Rectal smooth muscle tissue (tissue), 1 donor: Measurements from ENCODE around the gene WDR33.

Experiments used
- H3K27ac ChIP-seq: one replicate; pipeline ENCODE4 v1.7.0; 2013; ENCODE audit warnings: low read depth, low read length, inconsistent platforms
- H3K27me3 ChIP-seq: one replicate; pipeline ENCODE4 v1.7.0; 2013; ENCODE audit warnings: low read length; ENCODE audit not compliant: control insufficient read depth, insufficient read depth
- H3K36me3 ChIP-seq: one replicate; pipeline ENCODE4 v1.7.0; 2013; ENCODE audit warnings: low read length; ENCODE audit not compliant: control insufficient read depth, insufficient read depth
- H3K4me1 ChIP-seq: one replicate; pipeline ENCODE4 v1.7.0; 2013; ENCODE audit warnings: low read length; ENCODE audit not compliant: control insufficient read depth, insufficient read depth
- H3K4me3 ChIP-seq: one replicate; pipeline ENCODE4 v1.7.0; 2013; ENCODE audit warnings: low read length
- H3K9ac ChIP-seq: one replicate; pipeline ENCODE4 v1.7.0; 2013; ENCODE audit warnings: low read length

The WDR33 gene

DNA sequence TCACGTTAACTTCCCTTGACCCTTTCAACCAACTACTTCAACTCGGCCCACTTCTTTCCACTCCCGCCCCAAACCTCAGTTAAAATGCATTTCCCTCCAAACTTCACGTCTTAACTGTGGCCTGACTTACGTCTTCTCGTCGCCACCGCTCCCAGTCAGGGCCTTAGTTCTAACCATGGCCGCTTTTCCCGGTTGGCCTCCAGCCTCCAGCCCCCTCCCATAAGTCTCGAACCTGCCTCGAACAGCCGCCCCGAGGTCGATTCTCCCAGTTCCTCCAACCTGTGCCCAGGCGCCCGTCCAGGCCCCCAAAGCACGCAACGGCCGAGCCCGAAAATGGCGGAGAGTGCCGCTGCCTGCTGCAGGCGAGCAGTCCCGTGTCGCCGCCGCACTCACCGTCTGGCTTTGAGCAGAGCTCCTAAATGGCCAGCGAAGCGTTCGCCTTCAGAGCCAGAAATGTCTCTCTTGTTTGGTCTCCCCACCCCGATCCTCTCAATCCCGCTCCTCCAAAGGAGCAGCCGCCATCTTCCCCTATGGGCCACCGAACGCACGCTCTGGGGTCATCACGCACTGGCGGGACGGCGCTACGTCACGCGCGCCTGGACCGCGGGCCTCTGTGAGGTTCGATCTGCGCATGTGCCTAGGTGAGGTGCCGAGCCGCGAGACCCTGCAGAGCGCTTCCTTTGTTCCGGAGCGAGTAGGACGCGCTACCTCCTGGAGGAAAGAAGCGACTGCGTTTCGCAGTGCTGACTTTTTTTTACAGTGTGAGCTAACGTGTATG lies at the start of gene WDR33:
TSS of gene WDR33 (minus strand) at position 553 of the 778 bp plus-strand sequence. CDS start 40,190 bp downstream, outside the sequence.
- Histone ChIP-seq H3K4me1 (no peaks in the 10 kb centered on the region), H3K36me3 (no peaks in the 10 kb centered on the region), H3K27ac (peak within 1 kb of the TSS; percentile 93), H3K27me3 (no peaks in the 10 kb centered on the region), H3K9ac (peak within 1 kb of the TSS; percentile 66), H3K4me3 (peak within 1 kb of the TSS; percentile 79)

DNA sequence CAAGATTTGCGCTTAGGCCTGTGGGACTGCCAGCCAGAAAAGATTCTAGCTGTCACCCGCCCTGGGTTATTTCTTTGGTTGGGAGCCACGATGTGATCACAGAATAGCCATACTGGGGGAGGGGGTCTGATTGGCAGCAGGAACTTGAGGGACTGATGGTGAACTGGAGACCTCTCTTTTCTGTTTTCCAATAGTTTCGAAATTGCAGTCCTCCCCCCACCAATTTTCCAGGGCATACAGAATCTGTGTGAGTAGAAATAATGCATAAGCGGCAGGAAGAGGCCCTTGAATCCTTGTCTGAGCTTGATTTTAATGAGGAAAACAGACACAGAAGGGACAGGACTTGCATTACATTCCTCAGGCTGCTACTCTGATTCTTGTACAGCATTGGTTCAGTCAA lies 49.2 kb upstream of the WDR33 start:
- Histone ChIP-seq H3K27me3 (no peaks in the 10 kb centered on the region), H3K27ac (no peak overlapping the region), H3K9ac (no peak overlapping the region), H3K4me1 (no peaks in the 10 kb centered on the region), H3K4me3 (no peak overlapping the region), H3K36me3 (peaks cover 12% of the 10 kb centered on the region)

DNA sequence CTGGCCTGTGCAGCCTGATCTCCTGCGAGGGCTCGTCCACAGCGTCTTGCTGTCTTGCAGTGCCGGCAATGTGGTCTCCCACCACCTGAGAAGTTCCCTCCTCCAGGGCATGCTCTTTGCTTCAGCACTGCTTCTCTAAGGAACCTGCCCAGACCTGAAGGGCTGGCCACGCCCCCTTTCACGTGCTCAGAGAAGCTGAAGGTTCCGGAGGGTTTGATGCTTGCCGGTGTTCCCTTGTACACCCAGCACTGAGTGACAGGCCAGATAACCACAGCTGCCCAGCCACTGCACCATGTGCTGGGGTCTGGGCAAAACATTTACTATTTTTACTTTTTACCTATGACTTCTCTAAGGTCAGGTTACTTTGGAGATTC lies 48.7 kb upstream of the WDR33 start:
- no peaks in the 10 kb centered on the region for H3K4me1 ChIP-seq
- no peaks in the 10 kb centered on the region for H3K27me3 ChIP-seq
- H3K4me3 ChIP-seq: no peak overlapping the region
- H3K36me3 ChIP-seq: peaks cover 9% of the 10 kb centered on the region
- H3K9ac ChIP-seq: no peak overlapping the region
- no peak overlapping the region for H3K27ac ChIP-seq

DNA sequence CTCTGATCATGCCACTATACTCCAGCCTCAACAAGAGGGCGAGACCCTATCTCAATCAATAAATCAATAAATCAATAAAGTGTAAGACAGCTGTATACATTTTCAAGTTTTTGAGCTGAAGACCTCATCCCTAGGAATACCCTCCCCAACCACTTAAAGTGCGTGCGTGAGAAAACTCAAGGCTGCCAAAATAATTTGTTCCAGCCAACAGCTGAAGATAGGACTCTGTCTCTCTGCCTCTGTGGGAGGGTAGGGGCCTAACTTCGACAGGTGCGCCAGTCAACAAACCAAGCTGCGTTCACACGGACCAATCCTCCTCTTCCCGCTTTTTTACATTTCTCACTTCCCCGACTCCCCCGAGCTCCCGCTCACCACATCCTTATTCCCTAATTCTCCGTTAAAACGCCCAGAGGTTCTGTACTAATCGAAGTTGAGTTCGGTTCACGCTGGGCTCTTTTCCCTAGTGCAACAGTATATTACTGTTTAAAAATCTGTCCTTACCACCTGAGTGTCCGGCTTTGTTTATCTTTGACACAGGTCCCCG lies 46.4 kb upstream of the WDR33 start:
- H3K27ac ChIP-seq: peak overlapping the region; percentile 76
- no peaks in the 10 kb centered on the region for H3K4me1 ChIP-seq
- H3K4me3 ChIP-seq: peak overlapping the region; percentile 90
- H3K9ac ChIP-seq: peak overlapping the region; percentile 0
- no peaks in the 10 kb centered on the region for H3K27me3 ChIP-seq
- H3K36me3 ChIP-seq: no peaks in the 10 kb centered on the region

DNA sequence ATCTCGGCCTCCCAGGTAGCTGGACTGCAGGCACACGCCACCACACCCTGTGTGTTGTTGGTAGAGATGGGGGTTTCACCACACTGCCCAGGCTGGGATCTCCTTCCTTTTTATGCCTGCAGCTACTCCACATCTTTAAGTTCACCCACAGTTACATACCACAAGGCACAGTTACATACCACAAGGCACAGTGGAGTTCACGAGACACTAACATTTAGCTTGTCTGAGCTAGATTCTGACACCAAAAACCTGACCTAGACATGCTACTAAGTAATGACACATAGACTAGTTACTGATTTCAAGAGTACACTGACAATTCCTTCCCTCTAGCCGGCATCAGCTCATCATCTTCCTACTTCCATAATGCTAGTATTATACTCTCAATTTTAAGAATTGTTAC lies 42.7 kb upstream of the WDR33 start:
- Histone ChIP-seq H3K4me1 (no peaks in the 10 kb centered on the region), H3K4me3 (no peak overlapping the region), H3K36me3 (peaks cover 4% of the 10 kb centered on the region), H3K27ac (no peak overlapping the region), H3K27me3 (no peaks in the 10 kb centered on the region), H3K9ac (no peak overlapping the region)

DNA sequence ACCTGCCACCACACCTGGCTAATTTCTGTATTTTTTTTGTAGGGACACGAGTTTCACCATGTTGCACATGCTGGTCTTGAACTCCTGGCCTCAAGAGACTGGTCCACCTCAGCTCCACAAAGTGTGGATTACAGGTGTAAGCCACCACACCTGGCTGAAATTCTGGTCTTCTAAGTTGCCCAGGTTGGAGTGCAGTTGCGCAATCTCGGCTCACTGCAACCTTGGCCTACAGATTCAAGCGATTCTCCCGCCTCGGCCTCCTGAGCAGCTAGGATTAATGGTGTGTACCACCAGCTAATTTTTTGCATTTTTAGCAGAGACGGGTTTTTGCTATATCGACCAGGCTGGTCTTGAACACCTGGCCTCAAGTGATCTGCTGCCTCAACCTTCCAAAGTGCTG lies 41.4 kb upstream of the WDR33 start:
- no peaks in the 10 kb centered on the region for H3K27me3 ChIP-seq
- no peak overlapping the region for H3K9ac ChIP-seq
- H3K4me1 ChIP-seq: no peaks in the 10 kb centered on the region
- H3K36me3 ChIP-seq: peaks cover 7% of the 10 kb centered on the region
- no peak overlapping the region for H3K4me3 ChIP-seq
- no peak overlapping the region for H3K27ac ChIP-seq

DNA sequence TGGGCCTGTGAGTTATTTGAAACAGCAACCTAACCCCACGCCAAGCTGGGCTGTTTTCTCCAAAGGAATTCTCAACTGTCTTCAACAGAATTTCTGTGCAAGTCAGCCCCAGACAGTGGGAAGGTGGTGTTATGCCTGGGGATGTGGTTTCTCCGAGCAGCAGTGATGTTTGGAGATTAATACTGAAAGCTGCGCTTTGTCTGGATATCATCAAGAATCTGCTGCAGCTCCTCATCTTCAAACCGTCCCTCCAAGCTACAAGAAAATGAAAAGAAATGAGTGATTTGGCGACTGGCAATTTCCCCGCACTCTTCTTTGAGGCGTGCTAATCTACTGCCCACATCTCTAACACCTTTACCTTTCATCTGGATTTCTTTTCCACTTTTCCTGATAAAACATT lies 37.0 kb upstream of the WDR33 start:
- Histone ChIP-seq H3K4me1 (no peaks in the 10 kb centered on the region), H3K36me3 (peaks cover 19% of the 10 kb centered on the region), H3K9ac (no peak overlapping the region), H3K27me3 (no peaks in the 10 kb centered on the region), H3K4me3 (no peak overlapping the region), H3K27ac (no peak overlapping the region)

DNA sequence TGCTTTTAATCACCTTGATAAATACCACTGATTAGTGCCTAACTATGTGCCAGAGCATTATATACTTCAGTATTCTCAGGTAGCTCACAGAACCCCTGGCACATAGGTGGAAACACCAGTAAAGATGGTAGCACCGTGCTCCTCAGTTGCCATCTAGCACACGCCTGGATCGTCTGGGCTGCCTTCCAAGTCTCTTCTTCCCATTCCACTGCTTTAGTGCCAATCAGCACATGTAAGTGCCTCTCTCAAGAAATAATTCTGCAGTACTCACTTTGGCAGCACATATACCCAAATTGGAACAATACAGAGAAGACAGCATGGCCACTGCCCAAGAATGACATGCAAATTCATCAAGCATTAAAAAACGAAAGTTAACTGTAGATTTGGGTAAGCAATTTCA lies 34.0 kb upstream of the WDR33 start:
- Histone ChIP-seq H3K27me3 (no peaks in the 10 kb centered on the region), H3K4me1 (no peaks in the 10 kb centered on the region), H3K9ac (no peak overlapping the region), H3K4me3 (no peak overlapping the region), H3K27ac (no peak overlapping the region), H3K36me3 (peaks cover 14% of the 10 kb centered on the region)

DNA sequence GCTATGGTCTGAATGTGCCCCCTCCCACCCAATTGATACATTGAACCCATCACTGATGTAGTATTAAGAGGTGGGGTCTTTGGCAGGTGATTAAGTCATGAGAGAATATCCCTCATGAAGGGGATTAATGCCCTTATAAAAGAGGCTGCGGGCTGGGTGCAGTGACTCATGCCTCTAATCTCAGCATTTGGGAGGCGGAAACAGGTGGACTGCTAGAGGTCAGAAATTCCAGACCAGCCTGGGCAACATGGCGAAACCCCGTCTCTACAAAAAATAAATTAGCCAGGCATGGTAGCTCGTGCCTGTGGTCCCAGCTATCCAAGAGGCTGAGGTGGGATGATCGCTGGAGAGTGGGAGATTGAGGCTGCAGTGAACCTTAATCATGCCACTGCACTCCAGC lies 32.7 kb upstream of the WDR33 start:
- no peak overlapping the region for H3K27ac ChIP-seq
- no peaks in the 10 kb centered on the region for H3K27me3 ChIP-seq
- H3K36me3 ChIP-seq: peaks cover 14% of the 10 kb centered on the region
- no peaks in the 10 kb centered on the region for H3K4me1 ChIP-seq
- no peak overlapping the region for H3K4me3 ChIP-seq
- H3K9ac ChIP-seq: no peak overlapping the region

DNA sequence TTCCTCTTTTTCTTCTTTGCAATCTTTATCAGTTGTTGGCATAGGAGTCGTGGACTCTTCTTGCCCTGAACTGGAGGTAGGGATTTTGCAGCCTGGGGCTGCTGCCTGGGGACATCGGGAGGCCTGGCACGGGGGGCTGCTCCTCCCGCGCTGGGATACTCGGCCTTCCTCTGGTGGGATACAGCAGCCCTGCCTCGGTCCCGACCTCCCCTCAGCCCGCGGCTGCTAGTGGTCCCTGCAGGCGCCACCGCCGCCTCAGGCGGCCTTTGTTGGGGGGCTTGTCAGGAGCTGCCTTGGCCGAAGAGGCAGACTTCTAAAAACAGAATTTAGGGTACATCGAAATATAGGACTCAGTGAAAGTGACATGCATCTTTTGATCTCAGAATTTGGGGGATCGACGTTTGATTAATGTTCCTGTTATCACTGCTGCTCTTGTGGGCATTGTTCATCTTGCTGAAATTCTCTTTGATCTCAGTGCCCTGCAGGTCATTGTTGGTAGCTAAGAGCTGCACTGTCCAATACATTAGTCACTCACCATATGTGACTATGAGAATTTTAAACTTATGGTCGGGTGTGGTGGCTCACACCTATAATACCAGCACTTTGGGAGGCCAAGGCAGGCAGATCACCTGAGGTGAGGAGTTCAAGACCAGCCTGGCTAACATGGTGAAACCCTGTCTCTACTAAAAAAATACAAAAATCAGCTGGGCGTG lies 30.7 kb upstream of the WDR33 start:
- H3K27me3 ChIP-seq: no peaks in the 10 kb centered on the region
- no peak overlapping the region for H3K4me3 ChIP-seq
- no peaks in the 10 kb centered on the region for H3K4me1 ChIP-seq
- peaks cover 4% of the 10 kb centered on the region for H3K36me3 ChIP-seq
- no peak overlapping the region for H3K27ac ChIP-seq
- H3K9ac ChIP-seq: no peak overlapping the region

DNA sequence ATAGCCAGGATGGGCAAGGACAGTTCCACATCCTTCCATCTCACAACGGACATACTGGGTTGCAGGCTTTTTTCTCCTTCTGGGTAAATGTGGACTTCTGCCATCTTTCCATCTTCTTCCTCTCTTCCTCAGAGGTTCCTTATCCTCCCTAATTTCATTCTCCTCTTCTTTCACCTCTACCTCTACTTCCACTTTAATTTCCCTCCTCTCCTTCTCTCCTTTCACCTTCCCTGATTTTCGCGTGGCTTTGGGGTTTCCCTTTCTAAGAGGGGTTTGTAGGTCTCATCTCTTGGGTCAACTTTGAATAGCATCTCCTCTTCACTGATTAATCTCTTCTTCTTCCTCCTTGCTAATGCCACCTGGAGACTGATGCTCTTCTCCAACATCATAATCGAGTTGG lies 29.9 kb upstream of the WDR33 start:
- no peaks in the 10 kb centered on the region for H3K4me1 ChIP-seq
- H3K27me3 ChIP-seq: no peaks in the 10 kb centered on the region
- H3K9ac ChIP-seq: no peak overlapping the region
- peaks cover 3% of the 10 kb centered on the region for H3K36me3 ChIP-seq
- H3K4me3 ChIP-seq: no peak overlapping the region
- no peak overlapping the region for H3K27ac ChIP-seq

DNA sequence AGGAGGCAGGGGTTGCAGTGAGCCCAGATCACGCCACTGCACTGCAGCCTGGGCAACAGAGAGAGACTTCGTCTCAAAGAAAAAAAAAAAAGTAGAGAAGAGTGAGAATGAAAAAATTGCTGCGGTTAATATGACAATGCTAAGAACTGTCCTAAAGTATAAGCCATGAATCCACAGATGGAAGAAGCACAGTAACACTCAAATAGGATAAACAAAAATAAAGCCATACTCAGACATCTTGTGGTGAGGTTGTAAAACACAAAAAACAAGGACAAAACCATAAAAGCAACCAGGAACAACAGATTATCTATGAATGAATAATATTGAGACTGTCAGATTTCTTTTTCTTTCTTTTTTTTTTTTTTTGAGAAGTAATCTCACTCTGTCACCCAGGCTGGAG lies 24.0 kb upstream of the WDR33 start:
- no peak overlapping the region for H3K4me3 ChIP-seq
- H3K9ac ChIP-seq: no peak overlapping the region
- H3K4me1 ChIP-seq: no peaks in the 10 kb centered on the region
- H3K27ac ChIP-seq: no peak overlapping the region
- no peaks in the 10 kb centered on the region for H3K36me3 ChIP-seq
- no peaks in the 10 kb centered on the region for H3K27me3 ChIP-seq
